ENCODE data around the gene NKD2.

Gene NKD2, protein sequence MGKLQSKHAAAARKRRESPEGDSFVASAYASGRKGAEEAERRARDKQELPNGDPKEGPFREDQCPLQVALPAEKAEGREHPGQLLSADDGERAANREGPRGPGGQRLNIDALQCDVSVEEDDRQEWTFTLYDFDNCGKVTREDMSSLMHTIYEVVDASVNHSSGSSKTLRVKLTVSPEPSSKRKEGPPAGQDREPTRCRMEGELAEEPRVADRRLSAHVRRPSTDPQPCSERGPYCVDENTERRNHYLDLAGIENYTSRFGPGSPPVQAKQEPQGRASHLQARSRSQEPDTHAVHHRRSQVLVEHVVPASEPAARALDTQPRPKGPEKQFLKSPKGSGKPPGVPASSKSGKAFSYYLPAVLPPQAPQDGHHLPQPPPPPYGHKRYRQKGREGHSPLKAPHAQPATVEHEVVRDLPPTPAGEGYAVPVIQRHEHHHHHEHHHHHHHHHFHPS

DNA sequence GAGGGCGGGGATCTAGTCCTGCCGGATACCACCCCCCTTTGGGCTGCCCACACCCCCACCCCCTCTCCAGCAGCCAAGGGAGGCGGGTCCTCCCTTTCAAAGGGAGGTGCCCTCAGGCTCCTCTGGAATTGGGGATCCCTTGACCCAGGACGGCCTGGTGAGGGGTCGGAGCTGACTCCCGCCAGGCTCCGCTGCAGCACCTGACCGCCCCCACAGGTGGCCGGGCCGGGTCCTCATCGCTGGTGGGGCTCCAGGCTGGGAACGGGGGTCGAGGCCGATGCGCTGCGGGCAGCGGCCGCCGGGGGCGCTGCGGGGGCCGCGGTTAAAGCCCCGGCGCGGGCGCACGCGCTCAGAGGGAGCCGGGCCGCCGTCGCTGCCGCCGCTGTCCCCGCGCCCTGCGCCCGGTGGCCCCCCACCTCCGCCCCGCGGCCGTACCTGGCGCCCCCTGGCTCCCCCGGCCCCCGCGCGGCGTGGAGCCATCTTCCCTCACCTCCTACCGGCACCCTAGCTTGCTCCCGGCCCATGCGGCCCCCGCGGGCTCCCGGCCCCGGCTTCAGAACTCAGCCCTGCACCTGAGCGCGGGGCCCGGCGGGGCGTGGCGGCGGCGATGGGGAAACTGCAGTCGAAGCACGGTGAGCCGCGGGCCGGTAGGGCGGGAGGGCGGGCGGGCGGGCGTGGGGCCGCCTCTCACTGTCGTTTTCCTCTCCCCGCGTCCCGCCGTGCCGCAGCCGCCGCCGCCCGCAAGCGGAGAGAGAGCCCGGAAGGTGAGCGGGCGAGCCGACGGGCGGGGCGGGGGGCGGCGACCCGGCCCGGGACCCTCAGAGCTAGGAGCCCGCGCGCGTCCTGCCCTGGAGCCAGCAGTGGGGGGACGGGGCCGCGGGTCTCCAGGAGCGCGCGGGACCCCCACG lies at the start of gene NKD2:
Gene NKD2 (plus strand): TSS at position 352 of the 908 bp plus-strand sequence. CDS start 256 bp downstream, at position 608.
- Histone ChIP-seq H3K36me3 (ENCODE audit: control insufficient read depth, insufficient read depth, low read length) (no peaks in the 10 kb centered on the region), H3K9me3 (ENCODE audit: control insufficient read depth, insufficient read depth, low read length) (no peaks in the 10 kb centered on the region), H3K4me1 (ENCODE audit: control insufficient read depth, insufficient read depth, low read length) (no peaks in the 10 kb centered on the region), H3K9ac (ENCODE audit: low read depth, low read length) (no peak within 1 kb of the TSS), H3K4me3 (ENCODE audit: low read depth, low read length) (peak within 1 kb of the TSS; percentile 46), H3K27me3 (ENCODE audit: control insufficient read depth, insufficient read depth, low read length) (peaks cover 45% of the 10 kb centered on the region)

- Histone ChIP-seq H3K27me3 (ENCODE audit: control insufficient read depth, insufficient read depth, low read length) (no peaks in the 10 kb centered on the region), H3K9ac (ENCODE audit: low read depth, low read length) (no peak overlapping the region), H3K4me3 (ENCODE audit: low read depth, low read length) (no peak overlapping the region), H3K4me1 (ENCODE audit: control insufficient read depth, insufficient read depth, low read length) (no peaks in the 10 kb centered on the region), H3K9me3 (ENCODE audit: control insufficient read depth, insufficient read depth, low read length) (no peaks in the 10 kb centered on the region), H3K36me3 (ENCODE audit: control insufficient read depth, insufficient read depth, low read length) (no peaks in the 10 kb centered on the region)
These were observed 48.7 kb upstream of the NKD2 start for GRCh38 chr5:959581-960531.

GRCh38 chr5:960551-960950 lies 48.1 kb upstream of the NKD2 start:
- Histone ChIP-seq H3K9me3 (ENCODE audit: control insufficient read depth, insufficient read depth, low read length) (no peaks in the 10 kb centered on the region), H3K9ac (ENCODE audit: low read depth, low read length) (no peak overlapping the region), H3K4me3 (ENCODE audit: low read depth, low read length) (no peak overlapping the region), H3K36me3 (ENCODE audit: control insufficient read depth, insufficient read depth, low read length) (no peaks in the 10 kb centered on the region), H3K4me1 (ENCODE audit: control insufficient read depth, insufficient read depth, low read length) (no peaks in the 10 kb centered on the region), H3K27me3 (ENCODE audit: control insufficient read depth, insufficient read depth, low read length) (no peaks in the 10 kb centered on the region)

- Histone ChIP-seq H3K27me3 (ENCODE audit: control insufficient read depth, insufficient read depth, low read length) (no peaks in the 10 kb centered on the region), H3K9me3 (ENCODE audit: control insufficient read depth, insufficient read depth, low read length) (no peaks in the 10 kb centered on the region), H3K36me3 (ENCODE audit: control insufficient read depth, insufficient read depth, low read length) (no peaks in the 10 kb centered on the region), H3K4me1 (ENCODE audit: control insufficient read depth, insufficient read depth, low read length) (no peaks in the 10 kb centered on the region), H3K9ac (ENCODE audit: low read depth, low read length) (no peak overlapping the region), H3K4me3 (ENCODE audit: low read depth, low read length) (no peak overlapping the region)
These were observed 47.4 kb upstream of the NKD2 start for GRCh38 chr5:961002-961710.

DNA sequence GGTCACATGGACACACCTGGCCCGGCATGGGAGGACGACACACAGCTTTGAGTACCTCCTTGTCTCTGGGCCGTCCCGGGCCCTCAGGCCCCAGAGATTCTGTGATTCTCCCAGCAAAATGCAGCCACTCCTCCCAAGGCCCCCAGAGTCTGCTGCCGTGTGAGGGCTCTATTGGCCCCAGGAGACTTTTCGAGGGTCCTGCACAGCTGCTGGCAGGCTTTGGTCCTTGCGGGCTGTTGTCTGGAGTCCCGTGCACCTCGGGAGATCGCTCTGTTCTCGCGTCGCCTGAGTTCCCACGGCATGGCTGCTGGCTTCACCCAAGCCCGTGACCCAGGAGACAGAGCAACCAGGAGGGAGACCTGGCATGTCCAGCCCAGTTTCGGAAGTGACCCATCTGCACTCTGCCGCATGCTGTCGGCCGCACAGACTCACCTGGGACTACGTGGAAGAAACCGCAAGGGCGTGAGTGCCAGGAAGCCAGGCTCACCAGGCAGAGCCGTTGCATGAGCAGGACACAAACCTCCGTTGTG lies 46.8 kb upstream of the NKD2 start:
- Histone ChIP-seq H3K9me3 (ENCODE audit: control insufficient read depth, insufficient read depth, low read length) (no peaks in the 10 kb centered on the region), H3K27me3 (ENCODE audit: control insufficient read depth, insufficient read depth, low read length) (no peaks in the 10 kb centered on the region), H3K4me1 (ENCODE audit: control insufficient read depth, insufficient read depth, low read length) (no peaks in the 10 kb centered on the region), H3K4me3 (ENCODE audit: low read depth, low read length) (no peak overlapping the region), H3K36me3 (ENCODE audit: control insufficient read depth, insufficient read depth, low read length) (no peaks in the 10 kb centered on the region), H3K9ac (ENCODE audit: low read depth, low read length) (no peak overlapping the region)

- Histone ChIP-seq H3K9me3 (ENCODE audit: control insufficient read depth, insufficient read depth, low read length) (no peaks in the 10 kb centered on the region), H3K36me3 (ENCODE audit: control insufficient read depth, insufficient read depth, low read length) (no peaks in the 10 kb centered on the region), H3K27me3 (ENCODE audit: control insufficient read depth, insufficient read depth, low read length) (no peaks in the 10 kb centered on the region), H3K9ac (ENCODE audit: low read depth, low read length) (no peak overlapping the region), H3K4me3 (ENCODE audit: low read depth, low read length) (no peak overlapping the region), H3K4me1 (ENCODE audit: control insufficient read depth, insufficient read depth, low read length) (no peaks in the 10 kb centered on the region)
These were observed 46.2 kb upstream of the NKD2 start for GRCh38 chr5:962386-962785.

GRCh38 chr5:962801-963200 lies 45.8 kb upstream of the NKD2 start:
- Histone ChIP-seq H3K9ac (ENCODE audit: low read depth, low read length) (no peak overlapping the region), H3K9me3 (ENCODE audit: control insufficient read depth, insufficient read depth, low read length) (no peaks in the 10 kb centered on the region), H3K36me3 (ENCODE audit: control insufficient read depth, insufficient read depth, low read length) (no peaks in the 10 kb centered on the region), H3K4me1 (ENCODE audit: control insufficient read depth, insufficient read depth, low read length) (no peaks in the 10 kb centered on the region), H3K27me3 (ENCODE audit: control insufficient read depth, insufficient read depth, low read length) (no peaks in the 10 kb centered on the region), H3K4me3 (ENCODE audit: low read depth, low read length) (no peak overlapping the region)

GRCh38 chr5:963310-963672 lies 45.3 kb upstream of the NKD2 start:
- H3K4me1 ChIP-seq (ENCODE audit: control insufficient read depth, insufficient read depth, low read length) = no peaks in the 10 kb centered on the region
- no peak overlapping the region for H3K4me3 ChIP-seq (ENCODE audit: low read depth, low read length)
- no peaks in the 10 kb centered on the region for H3K27me3 ChIP-seq (ENCODE audit: control insufficient read depth, insufficient read depth, low read length)
- H3K36me3 ChIP-seq (ENCODE audit: control insufficient read depth, insufficient read depth, low read length) = no peaks in the 10 kb centered on the region
- H3K9me3 ChIP-seq (ENCODE audit: control insufficient read depth, insufficient read depth, low read length) = no peaks in the 10 kb centered on the region
- H3K9ac ChIP-seq (ENCODE audit: low read depth, low read length) = no peak overlapping the region

- no peaks in the 10 kb centered on the region for H3K9me3 ChIP-seq (ENCODE audit: control insufficient read depth, insufficient read depth, low read length)
- no peaks in the 10 kb centered on the region for H3K27me3 ChIP-seq (ENCODE audit: control insufficient read depth, insufficient read depth, low read length)
- no peak overlapping the region for H3K9ac ChIP-seq (ENCODE audit: low read depth, low read length)
- no peaks in the 10 kb centered on the region for H3K36me3 ChIP-seq (ENCODE audit: control insufficient read depth, insufficient read depth, low read length)
- H3K4me1 ChIP-seq (ENCODE audit: control insufficient read depth, insufficient read depth, low read length) = no peaks in the 10 kb centered on the region
- no peak overlapping the region for H3K4me3 ChIP-seq (ENCODE audit: low read depth, low read length)
These were observed 44.7 kb upstream of the NKD2 start for GRCh38 chr5:963673-964531.

GRCh38 chr5:964821-965220 lies 43.8 kb upstream of the NKD2 start:
- Histone ChIP-seq H3K9me3 (ENCODE audit: control insufficient read depth, insufficient read depth, low read length) (no peaks in the 10 kb centered on the region), H3K36me3 (ENCODE audit: control insufficient read depth, insufficient read depth, low read length) (no peaks in the 10 kb centered on the region), H3K27me3 (ENCODE audit: control insufficient read depth, insufficient read depth, low read length) (no peaks in the 10 kb centered on the region), H3K9ac (ENCODE audit: low read depth, low read length) (no peak overlapping the region), H3K4me3 (ENCODE audit: low read depth, low read length) (no peak overlapping the region), H3K4me1 (ENCODE audit: control insufficient read depth, insufficient read depth, low read length) (no peaks in the 10 kb centered on the region)
